H1 (cell line): ENCODE measurements around the gene TMEM185B. TPM values are rescaled to one million over a fixed set of nuclear protein-coding genes. Genes with fewer than 3 reads are reported as not detected.

Experiments
- CTCF ChIA-PET: fragments of 300-600 bp; sonication (Branson Sonifier 250); formaldehyde crosslinking; loops from one replicate; lab custom pipeline; 2021; ENCODE audit not compliant: partially characterized antibody; lab: Charles Lee
- POLR2A ChIA-PET: fragments of 300-600 bp; sonication (Branson Sonifier 250); formaldehyde crosslinking; loops from one replicate; lab custom pipeline; 2021; ENCODE audit warnings: inconsistent platforms; ENCODE audit not compliant: partially characterized antibody; lab: Charles Lee
- DNase-seq, 2 experiments: peaks; one replicate each; pipeline versions ENCODE4 v3.0.0 to v3.0.0-alpha.2; 2010 to 2022; ENCODE audit warnings: low spot score in 2 of 2, low read depth in 1 of 2, mixed read lengths in 1 of 2
- FAIRE-seq: peaks from 2 replicates; lab custom pipeline; 2011; peaks lifted over from hg19 to GRCh38; lab: Jason Lieb, UNC
- H2AFZ ChIP-seq: 2 replicates; pipeline ENCODE4 v1.8.1; 2012; ENCODE audit warnings: low read length, inconsistent platforms
- H2AK5ac ChIP-seq: 2 replicates; pipeline ENCODE4 v1.6.1; 2013; ENCODE audit warnings: low read depth, low read length
- H2BK120ac ChIP-seq: replicated peaks from 2 replicates; pipeline ENCODE3; 2013; ENCODE audit warnings: low read depth, low read length, inconsistent platforms
- H2BK12ac ChIP-seq: 2 replicates; pipeline ENCODE4 v1.6.1; 2013; ENCODE audit warnings: low read depth, low read length
- H2BK15ac ChIP-seq: 2 replicates; pipeline ENCODE4 v1.6.1; 2013; ENCODE audit warnings: low read length
- H2BK20ac ChIP-seq: 2 replicates; pipeline ENCODE4 v1.6.1; 2013; ENCODE audit warnings: low read length
- H2BK5ac ChIP-seq: 2 replicates; pipeline ENCODE4 v1.6.1; 2013; ENCODE audit warnings: low read depth, low read length
- H3K14ac ChIP-seq: 2 replicates; pipeline ENCODE4 v1.6.1; 2013; ENCODE audit warnings: inconsistent platforms; ENCODE audit not compliant: insufficient read length
- H3K18ac ChIP-seq: 2 replicates; pipeline ENCODE4 v1.6.1; 2013; ENCODE audit warnings: low read length; ENCODE audit errors: extremely low read depth
- H3K23ac ChIP-seq: 2 replicates; pipeline ENCODE4 v1.6.1; 2013; ENCODE audit warnings: inconsistent platforms; ENCODE audit not compliant: insufficient read length
- H3K23me2 ChIP-seq: 2 replicates; pipeline ENCODE4 v1.6.1; 2013; ENCODE audit warnings: low read depth, low read length
- H3K27ac ChIP-seq: 2 replicates; pipeline ENCODE4 v1.6.1; 2011; ENCODE audit warnings: low read depth, low read length, inconsistent platforms
- H3K27me3 ChIP-seq, 4 experiments: replicated peaks in 1 of 4; 1 replicate in 1 of 4; 2 replicates in 3 of 4; pipeline versions ENCODE4 v1.6.1 to v1.8.1; 2011 to 2013; ENCODE audit warnings: low read length in 3 of 4, mild to moderate bottlenecking in 3 of 4, inconsistent platforms in 2 of 4, mixed read lengths in 2 of 4, moderate library complexity in 1 of 4; ENCODE audit not compliant: control insufficient read depth in 3 of 4, insufficient read depth in 3 of 4; ENCODE audit errors: extremely low read depth in 1 of 4
- H3K36me3 ChIP-seq, 4 experiments: 2 replicates each; pipeline versions ENCODE4 v1.6.1 to v1.8.1; 2011 to 2013; ENCODE audit warnings: mild to moderate bottlenecking in 4 of 4, low read length in 3 of 4, moderate library complexity in 2 of 4, control low read depth in 1 of 4, inconsistent platforms in 1 of 4; ENCODE audit not compliant: insufficient read depth in 4 of 4, control insufficient read depth in 2 of 4
- H3K4ac ChIP-seq: replicated peaks from 2 replicates; pipeline ENCODE3; 2013; ENCODE audit warnings: low read length, low read depth, mixed read lengths, inconsistent platforms; ENCODE audit not compliant: insufficient read length
- H3K4me1 ChIP-seq, 4 experiments: replicated peaks in 1 of 4; 1 replicate in 1 of 4; 2 replicates in 3 of 4; pipeline versions ENCODE4 v1.6.1 to v1.8.1; 2011 to 2013; ENCODE audit warnings: low read length in 3 of 4, inconsistent platforms in 2 of 4, mixed read lengths in 1 of 4; ENCODE audit not compliant: insufficient read depth in 4 of 4, control insufficient read depth in 3 of 4
- H3K4me2 ChIP-seq, 2 experiments: 2 replicates each; pipeline versions ENCODE4 v1.6.1 to v1.8.1; 2011 to 2013; ENCODE audit warnings: low read depth in 2 of 2, low read length in 2 of 2, control low read depth in 1 of 2, inconsistent platforms in 1 of 2, mild to moderate bottlenecking in 1 of 2; ENCODE audit not compliant: insufficient read depth in 1 of 2
- H3K4me3 ChIP-seq, 4 experiments: fragments of 200-600, 300-600 bp in 1 of 4; sonication (generic), shearing (Covaris generic), sonication (Bioruptor Twin) in 1 of 4; 2 replicates each; pipeline versions ENCODE4 v1.5.1 to v1.8.1; 2011 to 2016; ENCODE audit warnings: low read length in 4 of 4, low read depth in 3 of 4, control low read depth in 2 of 4, inconsistent platforms in 2 of 4, mild to moderate bottlenecking in 2 of 4, mixed read lengths in 1 of 4, moderate library complexity in 1 of 4; ENCODE audit not compliant: insufficient read depth in 2 of 4; ENCODE audit errors: extremely low read depth in 1 of 4
- H3K56ac ChIP-seq: replicated peaks from 2 replicates; pipeline ENCODE3; 2013; ENCODE audit warnings: low read depth, mild to moderate bottlenecking, mixed read lengths, low read length, inconsistent platforms; ENCODE audit not compliant: insufficient read length
- H3K79me1 ChIP-seq: 2 replicates; pipeline ENCODE4 v1.6.1; 2013; ENCODE audit warnings: low read depth, low read length, control low read depth
- H3K79me2 ChIP-seq, 2 experiments: 2 replicates each; pipeline versions ENCODE4 v1.6.1 to v1.8.1; 2012 to 2013; ENCODE audit warnings: low read length in 2 of 2, mild to moderate bottlenecking in 2 of 2, inconsistent platforms in 1 of 2; ENCODE audit not compliant: insufficient read depth in 2 of 2, control insufficient read depth in 1 of 2
- H3K9ac ChIP-seq, 4 experiments: replicated peaks in 1 of 4; 1 replicate in 1 of 4; 2 replicates in 3 of 4; pipeline versions ENCODE4 v1.6.1 to v1.8.1; 2011 to 2013; ENCODE audit warnings: low read depth in 3 of 4, low read length in 3 of 4, control low read depth in 2 of 4, mild to moderate bottlenecking in 2 of 4, moderate library complexity in 2 of 4, inconsistent platforms in 1 of 4; ENCODE audit errors: extremely low read depth in 1 of 4
- H3K9me3 ChIP-seq, 2 experiments: 2 replicates each; pipeline versions ENCODE4 v1.6.1 to v1.8.1; 2012 to 2013; ENCODE audit warnings: mild to moderate bottlenecking in 2 of 2, moderate library complexity in 2 of 2, control low read depth in 1 of 2, inconsistent platforms in 1 of 2, low read depth in 1 of 2, low read length in 1 of 2, mixed read lengths in 1 of 2; ENCODE audit not compliant: insufficient read depth in 2 of 2
- H4K20me1 ChIP-seq, 2 experiments: replicated peaks in 1 of 2; 2 replicates each; pipeline versions ENCODE3 to v1.8.1; 2011 to 2013; ENCODE audit warnings: inconsistent platforms in 2 of 2, low read length in 2 of 2, mild to moderate bottlenecking in 1 of 2; ENCODE audit not compliant: insufficient read depth in 2 of 2, control insufficient read depth in 1 of 2
- H4K5ac ChIP-seq: 2 replicates; pipeline ENCODE4 v1.6.1; 2013; ENCODE audit warnings: low read length, low read depth, mixed read lengths, inconsistent platforms; ENCODE audit not compliant: insufficient read length
- H4K8ac ChIP-seq: 2 replicates; pipeline ENCODE4 v1.8.0; 2013; ENCODE audit warnings: mild to moderate bottlenecking, moderate library complexity, low read length, inconsistent platforms; ENCODE audit not compliant: insufficient read depth; ENCODE audit errors: extremely low read depth
- H4K91ac ChIP-seq: replicated peaks from 2 replicates; pipeline ENCODE3; 2013; ENCODE audit warnings: low read length, mixed read lengths, inconsistent platforms; ENCODE audit not compliant: insufficient read length
- HDAC6 ChIP-seq: IDR thresholded peaks from one replicate; pipeline ENCODE4 v1.7.1; 2012; ENCODE audit warnings: low read depth, mild to moderate bottlenecking, inconsistent platforms, low read length, moderate library complexity
- SP1 ChIP-seq: IDR thresholded peaks from 2 replicates; pipeline ENCODE4 v1.6.1; 2011; ENCODE audit warnings: low read depth, low read length
- whole genome bisulfite sequencing, 2 experiments: shearing (Covaris generic) in 1 of 2; methylation state at CpG; one replicate each; pipeline versions ENCODE4 v1.1.6 to v1.1.7; 2013 to 2015; ENCODE audit warnings: low lambda C conversion rate in 2 of 2, mixed read lengths in 2 of 2, inconsistent platforms in 1 of 2, low coverage in 1 of 2, missing lambda C conversion rate in 1 of 2; ENCODE audit not compliant: insufficient replicate concordance in 2 of 2, insufficient coverage in 1 of 2, insufficient read length in 1 of 2; ENCODE audit errors: extremely low coverage in 1 of 2, missing lambda C conversion rate in 1 of 2; 5-methylcytosine and 5-hydroxymethylcytosine counted together
- polyA plus RNA-seq, 7 experiments: library from polyadenylated mRNA; depleted of rRNA in 3 of 7; stranded (reverse) in 5 of 7; unstranded in 2 of 7; fragments of >200 nt in 5 of 7; fragments of 200-250 nt in 2 of 7; gene quantifications; 1 replicate in 5 of 7; 2 replicates in 1 of 7; 4 replicates in 1 of 7; pipeline versions ENCODE4 v1.2.1 to v1.2.3, GENCODE V29; 2011 to 2013; ENCODE audit warnings: missing spikeins in 2 of 7, mixed read lengths in 2 of 7
- total RNA-seq: library from RNA; stranded (reverse); fragmentation: NEBNext Ultra II Directional; extraction: Animal tissue kit (Norgen Biotek cat#: 25700); gene quantifications from 2 replicates; pipeline ENCODE4 v1.2.1, GENCODE V29; 2021

Gene TMEM185B
- total and polyA plus RNA-seq, 2 of the 8 experiments (the other 6 are each of a cell fraction or from before 2014, with no cell fraction given) = 13.5 to 14.0 TPM

DNA sequence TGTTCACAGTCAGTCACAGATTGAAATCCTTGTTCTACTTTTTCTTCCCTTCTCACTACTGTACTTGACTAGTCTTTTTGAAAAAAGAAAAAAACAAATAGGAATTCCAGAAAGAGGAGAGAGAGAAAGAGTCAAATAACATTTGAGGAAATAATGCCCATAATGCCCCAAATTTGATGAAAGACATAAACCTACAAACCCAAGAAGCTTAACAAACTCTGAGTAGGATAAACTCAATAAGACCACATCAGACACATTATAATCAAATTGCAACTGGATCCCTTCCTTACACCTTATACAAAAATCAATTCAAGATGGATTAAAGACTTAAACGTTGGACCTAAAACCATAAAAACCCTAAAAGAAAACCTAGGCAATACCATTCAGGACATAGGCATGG lies 30.9 kb downstream of the TMEM185B start:
- Histone ChIP-seq H4K5ac (no peak overlapping the region), H3K14ac (no peak overlapping the region), H3K4me3 (no peak overlapping the region), H3K79me2 (no peaks in the 10 kb centered on the region), H2BK120ac (no peak overlapping the region), H3K4me2 (no peak overlapping the region), H3K23ac (no peak overlapping the region), H3K4me1 (no peaks in the 10 kb centered on the region)
- 86% methylated on average over 1 of the region's 1 CpG; no CpG with 5 or more reads in 1 of the 2 experiments for WGBS, 2 experiments
- no peak for TF ChIP-seq HDAC6
- no peak for TF ChIP-seq SP1
- TF ChIP-seq, all 59 proteins: peak for 0
- no peaks in the 10 kb centered on the region for H3K23me2 ChIP-seq
- no peak overlapping the region for H2BK15ac ChIP-seq
- no peaks in the 10 kb centered on the region for H3K27me3 ChIP-seq
- H3K36me3 ChIP-seq = no peaks in the 10 kb centered on the region
- H2AK5ac ChIP-seq = no peak overlapping the region
- H4K91ac ChIP-seq = no peak overlapping the region
- no peaks in the 10 kb centered on the region for H4K20me1 ChIP-seq
- no peak overlapping the region for H3K18ac ChIP-seq
- DNase-seq (no peak), FAIRE-seq (no peak)
- no peak overlapping the region for H3K4ac ChIP-seq
- peaks cover 4 to 5% of the 10 kb centered on the region in 2 experiments for H3K9me3 ChIP-seq
- H3K79me1 ChIP-seq = no peaks in the 10 kb centered on the region
- no peak overlapping the region for H3K56ac ChIP-seq
- no peak overlapping the region for H2BK5ac ChIP-seq
- POLR2A ChIA-PET = no interaction called here
- CTCF ChIA-PET = interaction anchor here (1.0 kb wide), 1 partner anchor 10 kb away, joined by 3 read pairs; no protein-coding TSS in a partner anchor
- H4K8ac ChIP-seq = no peak overlapping the region
- no peak overlapping the region for H3K9ac ChIP-seq
- H2AFZ ChIP-seq = no peak overlapping the region
- no peak overlapping the region for H2BK20ac ChIP-seq
- no peak overlapping the region for H3K27ac ChIP-seq
- H2BK12ac ChIP-seq = no peak overlapping the region
